Measurements from ENCODE around the gene LIF. TPM values are rescaled to one million over a fixed set of nuclear protein-coding genes. Genes with fewer than 3 reads are reported as not detected.

Gene LIF
- total RNA-seq, 6 donors from 2014 or later: 0.89 to 16.9 (median 3.8) TPM

- Histone ChIP-seq H3K36me3 (no peaks in the 10 kb centered on the region), H3K4me1 (peaks cover 4 to 8% (median 5%) of the 10 kb centered on the region in 4 donors), H3K4me3 (no peak overlapping the region), H3K27ac (no peak overlapping the region), H3K27me3 (no peaks in the 10 kb centered on the region), H3K9me3 (no peaks in the 10 kb centered on the region)
- DNase-seq (no peak), ATAC-seq (ENCODE audit: low FRiP score in 2 of 2) (no peak)
- TF ChIP-seq EP300 (IDR thresholded peaks at IDR 0.05): no peak
- no peak for TF ChIP-seq POLR2AphosphoS5 (IDR thresholded peaks at IDR 0.05)
- TF ChIP-seq POLR2A (IDR thresholded peaks at IDR 0.05): no peak
- TF ChIP-seq, protein P1, sequence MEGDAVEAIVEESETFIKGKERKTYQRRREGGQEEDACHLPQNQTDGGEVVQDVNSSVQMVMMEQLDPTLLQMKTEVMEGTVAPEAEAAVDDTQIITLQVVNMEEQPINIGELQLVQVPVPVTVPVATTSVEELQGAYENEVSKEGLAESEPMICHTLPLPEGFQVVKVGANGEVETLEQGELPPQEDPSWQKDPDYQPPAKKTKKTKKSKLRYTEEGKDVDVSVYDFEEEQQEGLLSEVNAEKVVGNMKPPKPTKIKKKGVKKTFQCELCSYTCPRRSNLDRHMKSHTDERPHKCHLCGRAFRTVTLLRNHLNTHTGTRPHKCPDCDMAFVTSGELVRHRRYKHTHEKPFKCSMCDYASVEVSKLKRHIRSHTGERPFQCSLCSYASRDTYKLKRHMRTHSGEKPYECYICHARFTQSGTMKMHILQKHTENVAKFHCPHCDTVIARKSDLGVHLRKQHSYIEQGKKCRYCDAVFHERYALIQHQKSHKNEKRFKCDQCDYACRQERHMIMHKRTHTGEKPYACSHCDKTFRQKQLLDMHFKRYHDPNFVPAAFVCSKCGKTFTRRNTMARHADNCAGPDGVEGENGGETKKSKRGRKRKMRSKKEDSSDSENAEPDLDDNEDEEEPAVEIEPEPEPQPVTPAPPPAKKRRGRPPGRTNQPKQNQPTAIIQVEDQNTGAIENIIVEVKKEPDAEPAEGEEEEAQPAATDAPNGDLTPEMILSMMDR (IDR thresholded peaks at IDR 0.05): no peak
- 92 to 96% methylated on average over 3 of the region's 3 CpGs for WGBS, 2 donors
Measured at GRCh38 chr22:30230330-30230729, 16.2 kb downstream of the LIF start.

DNA sequence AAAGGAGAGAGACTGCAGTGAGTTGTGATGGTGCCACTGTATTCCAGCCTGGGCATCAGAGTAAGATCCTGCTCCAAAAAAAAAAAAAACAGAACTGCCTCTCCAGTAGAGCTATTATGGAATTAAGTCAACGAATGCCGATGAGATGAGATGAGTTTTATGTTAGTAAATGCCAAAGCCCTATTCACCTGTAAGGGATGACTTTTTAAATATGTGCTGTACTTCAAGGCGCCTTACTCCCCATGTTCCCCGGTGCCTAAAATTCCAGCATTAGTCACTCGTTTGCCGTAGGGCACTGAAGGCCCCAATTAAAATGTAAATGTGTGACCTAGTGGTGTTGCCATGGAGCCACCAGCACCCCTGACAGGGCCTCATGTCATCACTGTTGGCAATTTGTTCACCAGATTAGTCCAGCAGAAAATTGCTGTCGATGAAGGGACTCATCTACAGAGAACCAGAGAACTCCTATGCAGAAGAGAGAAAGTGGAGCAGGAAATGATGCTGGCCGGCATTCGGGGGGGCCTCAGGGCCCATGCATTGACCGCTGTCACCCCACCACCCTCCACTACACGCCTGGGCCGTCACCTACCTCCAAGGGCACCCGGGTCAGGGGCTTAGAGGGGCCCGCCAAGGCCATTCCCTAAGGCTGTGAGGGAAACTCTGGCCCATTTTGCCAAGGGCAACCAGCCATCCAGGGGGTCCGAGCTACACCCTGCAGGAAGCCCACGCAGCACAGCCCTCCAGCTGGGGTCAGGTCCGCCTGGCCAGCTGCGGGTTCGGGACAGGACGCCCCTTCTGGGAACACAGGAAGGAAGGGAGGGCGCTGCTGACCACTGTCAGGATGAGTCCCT, 17.8 kb downstream of the LIF start:
- TF ChIP-seq POLR2A (IDR thresholded peaks at IDR 0.05) (no peak), POLR2AphosphoS5 (IDR thresholded peaks at IDR 0.05) (no peak), EP300 (IDR thresholded peaks at IDR 0.05) (no peak)
- TF ChIP-seq, protein P1 (IDR thresholded peaks at IDR 0.05): no peak
- WGBS, 2 donors: 62 to 75% methylated on average over 18 to 20 of the region's 21 CpGs
- no peak overlapping the region for H3K4me3 ChIP-seq
- H3K27ac ChIP-seq: no peak overlapping the region
- DNase-seq (peak in 1 of 2 donors; percentile 58), ATAC-seq (ENCODE audit: low FRiP score in 2 of 2) (peak in 1 of 2 donors; percentile 66)
- H3K9me3 ChIP-seq: no peaks in the 10 kb centered on the region
- H3K36me3 ChIP-seq: no peaks in the 10 kb centered on the region
- peaks cover 0 to 7% (median 0%) of the 10 kb centered on the region in 4 donors for H3K4me1 ChIP-seq
- H3K27me3 ChIP-seq: no peaks in the 10 kb centered on the region

DNA sequence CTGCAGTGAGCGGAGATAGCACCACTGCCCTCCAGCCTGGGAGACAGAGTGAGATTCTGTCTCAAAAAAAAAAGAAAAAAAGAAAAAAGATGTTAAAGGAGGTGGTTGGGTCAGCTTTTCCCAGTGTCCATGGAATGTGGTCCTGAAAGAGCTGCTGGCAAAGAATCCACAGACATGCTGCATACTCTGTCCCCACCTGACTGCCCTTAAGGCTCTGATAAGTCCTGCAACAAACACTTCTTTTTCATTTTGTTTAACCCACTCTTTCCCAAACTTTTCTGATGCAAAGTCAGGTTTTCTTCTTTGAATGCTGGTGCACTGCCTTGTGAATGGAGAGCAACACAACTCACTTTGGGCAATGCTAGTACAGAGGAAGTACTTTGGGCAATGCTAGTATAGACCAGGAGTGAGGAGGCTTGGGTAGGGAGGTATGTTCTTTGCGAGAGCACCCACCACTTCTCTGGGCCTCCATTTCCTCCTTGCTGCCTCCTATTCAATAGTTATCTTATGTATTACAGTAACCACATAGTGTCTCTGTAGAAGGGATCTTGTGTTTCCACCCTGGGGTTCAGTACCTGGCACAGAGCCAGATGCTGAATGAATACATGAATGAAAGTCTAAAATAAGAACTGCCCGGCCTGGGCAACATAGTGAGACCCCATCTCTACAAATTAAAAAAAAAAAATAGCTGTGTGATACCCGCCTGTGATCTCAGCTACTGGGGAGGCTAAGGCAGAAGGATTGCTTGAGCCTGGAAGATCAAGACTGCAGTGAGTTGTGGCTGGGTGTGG, 18.9 kb downstream of the LIF start:
- TF ChIP-seq, protein P1 (IDR thresholded peaks at IDR 0.05): no peak
- TF ChIP-seq POLR2AphosphoS5 (IDR thresholded peaks at IDR 0.05) (no peak), EP300 (IDR thresholded peaks at IDR 0.05) (no peak), POLR2A (IDR thresholded peaks at IDR 0.05) (no peak)
- 82 to 88% methylated on average over 4 of the region's 4 CpGs for WGBS, 2 donors
- H3K27ac ChIP-seq: no peak overlapping the region
- H3K4me3 ChIP-seq: no peak overlapping the region
- no peaks in the 10 kb centered on the region for H3K27me3 ChIP-seq
- H3K4me1 ChIP-seq: peaks cover 0 to 7% (median 0%) of the 10 kb centered on the region in 4 donors
- DNase-seq (no peak), ATAC-seq (ENCODE audit: low FRiP score in 2 of 2) (no peak)
- no peaks in the 10 kb centered on the region for H3K9me3 ChIP-seq
- H3K36me3 ChIP-seq: no peaks in the 10 kb centered on the region

GRCh38 chr22:30226192-30226832, 20.2 kb downstream of the LIF start:
- WGBS, 2 donors: 82 to 86% methylated on average over 9 to 11 of the region's 11 CpGs

More at GRCh38 chr22:30226192-30226832, 20.2 kb downstream of the LIF start:
- Histone ChIP-seq H3K27ac (no peak overlapping the region), H3K36me3 (no peaks in the 10 kb centered on the region), H3K27me3 (no peaks in the 10 kb centered on the region), H3K9me3 (no peaks in the 10 kb centered on the region), H3K4me3 (no peak overlapping the region), H3K4me1 (peaks cover 0 to 7% (median 0%) of the 10 kb centered on the region in 4 donors)
- no peak for DNase-seq
- no peak for TF ChIP-seq POLR2A (IDR thresholded peaks at IDR 0.05)
- ATAC-seq (ENCODE audit: low FRiP score in 2 of 2): no peak

Data from upper lobe of left lung (tissue), 6 donors.